Ascending aorta (tissue), 2 donors: ENCODE results near the gene DLX6. TPM values are rescaled to one million over a fixed set of nuclear protein-coding genes. Genes with fewer than 3 reads are reported as not detected.

Source experiments
- DNase-seq, 2 donors: peaks; one replicate each; pipeline ENCODE4 v3.0.0-alpha.2; 2019; ENCODE audit warnings: low spot score in 2 of 2
- H3K27ac ChIP-seq, 2 donors: fragments of 200-600 bp; sonication (generic); one replicate each; pipeline ENCODE4 v1.5.1; 2016 to 2017; ENCODE audit warnings: mild to moderate bottlenecking in 1 of 2
- H3K27me3 ChIP-seq: fragments of 200-600 bp; sonication (generic); one replicate; pipeline ENCODE4 v1.5.1; 2017
- H3K36me3 ChIP-seq, 2 donors: fragments of 200-600 bp; sonication (generic); one replicate each; pipeline ENCODE4 v1.5.1; 2016
- H3K4me1 ChIP-seq, 2 donors: fragments of 200-600 bp; sonication (generic); one replicate each; pipeline ENCODE4 v1.5.1; 2016 to 2017; ENCODE audit warnings: mild to moderate bottlenecking in 1 of 2
- H3K4me3 ChIP-seq, 2 donors: fragments of 200-600 bp; sonication (generic); one replicate each; pipeline ENCODE4 v1.5.1; 2016 to 2017; ENCODE audit warnings: mild to moderate bottlenecking in 1 of 2
- H3K9me3 ChIP-seq, 2 donors: fragments of 200-600 bp; sonication (generic); one replicate each; pipeline ENCODE4 v1.5.1; 2016
- intact Hi-C: fragments of 100-400 bp; cut with DNase I; formaldehyde crosslinking; loops from one replicate; pipeline ENCODE4 v1.15.1; 2023
- total RNA-seq: library from RNA; depleted of rRNA; stranded (reverse); fragments of >200 nt; gene quantifications from one replicate; pipeline ENCODE4 v1.1.0, GENCODE V29; 2016
- TF ChIP-seq, protein P1 (sequence below), 3 experiments: fragments of 200-600 bp in 2 of 3; fragments of 450-650 bp in 1 of 3; sonication (generic) in 2 of 3; IDR thresholded peaks; one replicate each; pipeline ENCODE4 v1.5.1; 2016 to 2019; ENCODE audit warnings: antibody characterized with exemption in 3 of 3, mild to moderate bottlenecking in 1 of 3, moderate library complexity in 1 of 3

DLX6 gene
- total RNA-seq, 1 donor from 2014 or later, result not detected

DNA sequence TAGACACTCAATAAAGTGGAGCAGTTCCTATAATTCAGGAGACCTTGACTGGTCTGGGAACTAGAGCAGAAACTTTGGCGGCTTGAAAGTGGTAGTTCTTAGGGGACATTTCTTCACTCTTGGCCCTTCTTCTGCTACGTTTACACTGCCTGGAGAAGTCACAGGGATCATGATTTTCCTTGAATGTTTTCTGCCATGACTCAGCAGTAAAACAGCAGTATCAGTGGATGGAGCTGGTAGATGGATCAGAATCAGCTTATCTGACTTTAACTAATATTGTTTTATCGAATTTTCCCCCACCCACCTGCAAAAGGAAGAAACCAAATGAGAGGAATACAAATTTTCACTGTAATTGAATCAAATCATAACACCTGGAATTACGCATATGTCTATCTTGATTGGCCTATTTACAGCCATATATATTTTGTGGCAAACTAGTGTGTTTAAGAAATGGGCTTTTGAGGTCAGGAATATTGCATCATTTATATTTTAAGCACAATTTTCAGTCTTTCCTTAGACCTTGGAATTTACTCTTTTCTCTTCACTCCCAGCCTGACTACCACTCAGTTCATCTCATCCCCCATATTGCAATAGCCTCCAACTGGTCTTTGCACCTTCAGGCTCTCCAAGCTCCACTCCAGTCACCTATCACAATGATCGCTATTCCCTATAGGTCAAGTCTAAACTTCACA, 34.2 kb downstream of the DLX6 start:
- no peak overlapping the region for H3K27ac ChIP-seq
- H3K4me1 ChIP-seq, result no peaks in the 10 kb centered on the region
- no peaks in the 10 kb centered on the region for H3K9me3 ChIP-seq
- TF ChIP-seq, protein P1, sequence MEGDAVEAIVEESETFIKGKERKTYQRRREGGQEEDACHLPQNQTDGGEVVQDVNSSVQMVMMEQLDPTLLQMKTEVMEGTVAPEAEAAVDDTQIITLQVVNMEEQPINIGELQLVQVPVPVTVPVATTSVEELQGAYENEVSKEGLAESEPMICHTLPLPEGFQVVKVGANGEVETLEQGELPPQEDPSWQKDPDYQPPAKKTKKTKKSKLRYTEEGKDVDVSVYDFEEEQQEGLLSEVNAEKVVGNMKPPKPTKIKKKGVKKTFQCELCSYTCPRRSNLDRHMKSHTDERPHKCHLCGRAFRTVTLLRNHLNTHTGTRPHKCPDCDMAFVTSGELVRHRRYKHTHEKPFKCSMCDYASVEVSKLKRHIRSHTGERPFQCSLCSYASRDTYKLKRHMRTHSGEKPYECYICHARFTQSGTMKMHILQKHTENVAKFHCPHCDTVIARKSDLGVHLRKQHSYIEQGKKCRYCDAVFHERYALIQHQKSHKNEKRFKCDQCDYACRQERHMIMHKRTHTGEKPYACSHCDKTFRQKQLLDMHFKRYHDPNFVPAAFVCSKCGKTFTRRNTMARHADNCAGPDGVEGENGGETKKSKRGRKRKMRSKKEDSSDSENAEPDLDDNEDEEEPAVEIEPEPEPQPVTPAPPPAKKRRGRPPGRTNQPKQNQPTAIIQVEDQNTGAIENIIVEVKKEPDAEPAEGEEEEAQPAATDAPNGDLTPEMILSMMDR (IDR thresholded peaks at IDR 0.05), result no peak
- no peak overlapping the region for H3K4me3 ChIP-seq
- H3K36me3 ChIP-seq, result no peaks in the 10 kb centered on the region
- DNase-seq, result no peak
- H3K27me3 ChIP-seq, result no peaks in the 10 kb centered on the region
- intact Hi-C loops, result no loop called here

DNA sequence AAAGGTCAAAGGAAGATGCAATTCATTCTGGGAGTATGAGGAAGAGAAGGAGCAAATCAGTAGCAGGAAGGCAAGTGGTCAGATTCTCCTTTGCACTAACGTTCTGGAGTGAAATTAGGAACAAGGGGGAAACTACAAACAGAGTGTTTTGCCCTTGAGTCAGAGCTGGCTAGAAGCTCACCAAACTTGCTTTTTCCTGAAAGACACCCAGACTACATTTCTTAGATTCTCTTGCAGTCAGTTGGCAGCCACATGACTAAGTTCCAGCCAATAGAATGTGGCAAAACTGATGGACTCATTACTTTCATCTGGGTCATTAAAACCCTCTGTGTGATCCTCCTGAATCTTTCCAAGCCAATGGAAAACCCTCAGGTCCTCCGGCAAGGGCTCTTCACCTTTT, 37.9 kb downstream of the DLX6 start:
- Histone ChIP-seq H3K27me3 (no peaks in the 10 kb centered on the region), H3K9me3 (no peaks in the 10 kb centered on the region), H3K36me3 (no peaks in the 10 kb centered on the region), H3K4me3 (no peak overlapping the region), H3K27ac (no peak overlapping the region), H3K4me1 (no peaks in the 10 kb centered on the region)
- intact Hi-C loops, result no loop called here
- no peak for DNase-seq
- TF ChIP-seq, protein P1 (IDR thresholded peaks at IDR 0.05), result no peak

Other genes starting within 250 kb of the DLX6 start
- gene DLX5, start 19.3 kb downstream of the DLX6 start, total RNA-seq, result not detected
- not detected for gene SDHAF3, start 112.1 kb downstream of the DLX6 start, total RNA-seq